ENCODE measurements around the gene LAMA2. TPM values are rescaled to one million over a fixed set of nuclear protein-coding genes. Genes with fewer than 3 reads are reported as not detected.

The LAMA2 gene
- total RNA-seq, 4 donors from 2014 or later, result 203 to 339 (median 275) TPM

DNA sequence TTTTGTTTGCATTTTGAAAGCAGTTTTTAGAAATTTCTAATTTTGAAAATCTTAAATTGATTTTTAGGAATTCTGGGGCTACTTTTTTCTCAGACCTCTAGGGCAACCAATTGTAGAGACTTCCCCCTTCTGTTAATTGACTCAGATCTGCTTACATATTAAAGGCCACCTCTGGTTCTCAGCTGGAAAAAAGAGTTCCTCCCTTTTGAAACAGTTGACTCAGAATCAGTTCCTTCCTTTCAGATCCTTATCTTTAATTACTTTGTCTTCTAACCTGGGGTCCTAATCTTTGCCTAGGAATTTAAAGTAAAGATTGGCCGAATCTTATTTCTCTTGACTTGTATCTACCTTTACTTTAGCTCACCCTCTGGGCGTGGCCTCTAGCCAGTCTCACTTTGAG, 146.8 kb downstream of the LAMA2 start:
- Histone ChIP-seq H3K27me3 (no peaks in the 10 kb centered on the region), H3K36me3 (no peaks in the 10 kb centered on the region), H3K4me3 (no peak overlapping the region), H3K4me1 (peaks cover 0 to 15% (median 9%) of the 10 kb centered on the region in 4 donors), H3K9me3 (no peaks in the 10 kb centered on the region), H3K27ac (peak overlapping the region in 2 of 4 donors; percentile 19 to 65)
- WGBS, 2 donors, result 83 to 86% methylated on average over 2 of the region's 2 CpGs
- DNase-seq (ENCODE audit: low spot score in 2 of 2), result no peak
- TF ChIP-seq POLR2A (IDR thresholded peaks at IDR 0.05), result no peak
- no peak for TF ChIP-seq EP300 (IDR thresholded peaks at IDR 0.05)
- TF ChIP-seq CTCF (IDR thresholded peaks at IDR 0.05), result no peak

- no peaks in the 10 kb centered on the region for H3K36me3 ChIP-seq
- WGBS, 2 donors, result 94 to 96% methylated on average over 1 of the region's 1 CpG
- peaks cover 0 to 15% (median 9%) of the 10 kb centered on the region in 4 donors for H3K4me1 ChIP-seq
- no peak for TF ChIP-seq POLR2A (IDR thresholded peaks at IDR 0.05)
- TF ChIP-seq CTCF (IDR thresholded peaks at IDR 0.05), result no peak
- TF ChIP-seq EP300 (IDR thresholded peaks at IDR 0.05), result no peak
- no peak for DNase-seq (ENCODE audit: low spot score in 2 of 2)
- H3K27me3 ChIP-seq, result no peaks in the 10 kb centered on the region
- H3K4me3 ChIP-seq, result no peak overlapping the region
- H3K9me3 ChIP-seq, result no peaks in the 10 kb centered on the region
- H3K27ac ChIP-seq, result peak overlapping the region in 2 of 4 donors; percentile 19 to 65
Observed at GRCh38 chr6:129030215-129030614, 147.3 kb downstream of the LAMA2 start.

DNA sequence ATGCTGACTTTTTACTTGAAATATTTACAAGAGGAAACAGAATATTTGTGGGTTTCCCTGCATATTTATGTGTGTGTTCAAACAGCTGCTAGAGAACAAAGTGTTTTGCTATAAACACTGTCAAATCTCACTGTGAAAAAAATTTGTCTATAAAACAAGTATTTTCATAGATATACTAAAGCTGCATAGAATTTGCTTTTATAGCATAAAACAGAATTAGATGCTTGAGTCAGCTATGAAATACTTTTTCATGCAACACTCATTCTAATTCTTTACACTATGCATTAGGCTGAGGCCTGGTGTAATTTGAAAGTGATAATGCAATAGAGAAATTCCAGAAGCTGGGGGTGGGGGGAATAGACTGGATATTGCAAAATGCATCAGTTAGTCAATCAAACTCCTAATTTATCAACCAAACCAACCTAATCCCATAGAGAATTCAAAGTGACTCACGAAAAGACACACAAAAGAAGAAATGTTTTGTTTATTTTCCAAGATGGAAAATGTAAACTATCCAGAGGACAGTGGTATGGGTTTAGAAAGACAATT, 148.2 kb downstream of the LAMA2 start:
- Histone ChIP-seq H3K4me3 (no peak overlapping the region), H3K36me3 (no peaks in the 10 kb centered on the region), H3K9me3 (no peaks in the 10 kb centered on the region), H3K27ac (peak overlapping the region in 2 of 4 donors; percentile 61 to 65), H3K4me1 (peaks cover 0 to 15% (median 9%) of the 10 kb centered on the region in 4 donors), H3K27me3 (no peaks in the 10 kb centered on the region)
- TF ChIP-seq POLR2A (IDR thresholded peaks at IDR 0.05), result no peak
- no peak for TF ChIP-seq CTCF (IDR thresholded peaks at IDR 0.05)
- TF ChIP-seq EP300 (IDR thresholded peaks at IDR 0.05), result no peak
- WGBS, 2 donors, result 53 to 56% methylated on average over 1 of the region's 1 CpG
- no peak for DNase-seq (ENCODE audit: low spot score in 2 of 2)

GRCh38 chr6:129032602-129033001, 149.7 kb downstream of the LAMA2 start:
- TF ChIP-seq POLR2A (IDR thresholded peaks at IDR 0.05) (no peak), EP300 (IDR thresholded peaks at IDR 0.05) (peak in 1 of 2 donors; percentile 61)
- 75 to 85% methylated on average over 6 of the region's 6 CpGs for WGBS, 2 donors

DNA sequence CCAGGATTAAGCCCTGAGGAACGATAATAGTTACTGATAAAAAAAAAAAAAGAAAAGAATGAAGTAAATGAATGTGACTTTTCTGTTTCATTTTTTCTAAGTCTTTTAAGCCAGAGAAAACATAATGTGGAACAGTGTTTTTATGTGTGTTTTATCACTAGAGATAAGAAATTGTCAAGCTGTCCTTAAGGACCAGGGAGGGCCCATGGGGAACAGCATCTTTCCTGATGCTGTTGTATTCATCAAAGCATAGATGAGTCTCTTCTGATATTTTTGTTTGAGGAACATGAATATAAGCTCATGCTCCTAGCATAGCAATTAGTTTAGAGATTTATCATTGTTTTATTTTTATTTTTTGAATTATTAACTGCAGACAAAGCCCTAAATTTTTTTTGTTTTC, 150.2 kb downstream of the LAMA2 start:
- no peaks in the 10 kb centered on the region for H3K9me3 ChIP-seq
- DNase-seq (ENCODE audit: low spot score in 2 of 2), result no peak
- 58 to 62% methylated on average over 1 of the region's 1 CpG for WGBS, 2 donors
- H3K27me3 ChIP-seq, result no peaks in the 10 kb centered on the region
- no peaks in the 10 kb centered on the region for H3K36me3 ChIP-seq
- TF ChIP-seq POLR2A (IDR thresholded peaks at IDR 0.05), result no peak
- no peak for TF ChIP-seq EP300 (IDR thresholded peaks at IDR 0.05)
- TF ChIP-seq CTCF (IDR thresholded peaks at IDR 0.05), result no peak
- no peak overlapping the region for H3K4me3 ChIP-seq
- H3K27ac ChIP-seq, result peak overlapping the region in 2 of 4 donors; percentile 9 to 50
- peaks cover 0 to 9% (median 9%) of the 10 kb centered on the region in 4 donors for H3K4me1 ChIP-seq

More at GRCh38 chr6:129032602-129033001, 149.7 kb downstream of the LAMA2 start:
- Histone ChIP-seq H3K9me3 (no peaks in the 10 kb centered on the region), H3K27me3 (no peaks in the 10 kb centered on the region), H3K4me3 (no peak overlapping the region), H3K27ac (peak overlapping the region; percentile 15 to 65 (median 48)), H3K4me1 (peaks cover 0 to 9% (median 9%) of the 10 kb centered on the region in 4 donors), H3K36me3 (no peaks in the 10 kb centered on the region)
- DNase-seq (ENCODE audit: low spot score in 2 of 2), result peak in 1 of 2 donors; percentile 29
